SIG-M5 (cell line): Measurements from ENCODE around the gene ZC3H7B.

ENCODE experiments used
- DNase-seq: peaks from one replicate; lab custom pipeline; 2025; lab: John Stamatoyannopoulos, UW

ZC3H7B gene

DNA sequence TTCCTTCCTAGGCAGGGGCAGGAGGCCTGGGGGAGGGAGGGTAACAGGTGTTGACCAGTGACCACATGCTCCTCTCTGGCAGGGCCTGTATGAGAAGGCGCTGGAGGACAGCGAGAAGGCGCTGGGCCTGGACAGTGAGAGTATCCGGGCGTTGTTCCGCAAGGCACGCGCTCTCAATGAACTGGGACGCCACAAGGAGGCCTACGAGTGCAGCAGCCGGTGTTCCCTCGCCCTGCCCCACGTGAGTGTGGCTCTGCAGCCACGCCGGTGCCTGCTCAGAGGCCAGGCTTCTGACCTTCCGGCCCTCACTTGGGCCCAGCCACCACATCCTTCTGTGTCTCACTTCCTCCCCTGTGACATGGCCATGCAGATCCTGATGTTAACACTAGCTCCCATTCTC, 25.8 kb downstream of the ZC3H7B start:
- DNase-seq, result no peak

DNA sequence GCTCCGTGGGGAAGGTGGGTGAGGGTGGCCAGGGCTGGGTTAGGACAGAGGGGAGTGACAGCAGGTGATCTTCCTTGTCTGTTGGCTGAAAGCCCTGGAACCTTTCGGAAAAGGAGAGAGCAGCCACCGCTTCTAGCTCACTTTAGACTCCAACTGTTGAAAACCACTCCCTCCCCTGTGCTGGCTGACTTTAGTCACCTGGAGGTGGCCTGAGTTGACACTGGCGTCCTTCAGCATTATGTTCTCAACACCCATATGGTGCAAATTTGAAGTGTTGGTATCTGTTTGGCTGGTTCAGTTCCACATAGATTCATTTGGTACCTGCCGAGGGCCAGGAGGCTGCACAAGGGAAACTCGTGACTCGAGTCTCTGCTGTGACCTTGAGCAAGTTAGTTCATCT, 28.8 kb downstream of the ZC3H7B start:
- no peak for DNase-seq

DNA sequence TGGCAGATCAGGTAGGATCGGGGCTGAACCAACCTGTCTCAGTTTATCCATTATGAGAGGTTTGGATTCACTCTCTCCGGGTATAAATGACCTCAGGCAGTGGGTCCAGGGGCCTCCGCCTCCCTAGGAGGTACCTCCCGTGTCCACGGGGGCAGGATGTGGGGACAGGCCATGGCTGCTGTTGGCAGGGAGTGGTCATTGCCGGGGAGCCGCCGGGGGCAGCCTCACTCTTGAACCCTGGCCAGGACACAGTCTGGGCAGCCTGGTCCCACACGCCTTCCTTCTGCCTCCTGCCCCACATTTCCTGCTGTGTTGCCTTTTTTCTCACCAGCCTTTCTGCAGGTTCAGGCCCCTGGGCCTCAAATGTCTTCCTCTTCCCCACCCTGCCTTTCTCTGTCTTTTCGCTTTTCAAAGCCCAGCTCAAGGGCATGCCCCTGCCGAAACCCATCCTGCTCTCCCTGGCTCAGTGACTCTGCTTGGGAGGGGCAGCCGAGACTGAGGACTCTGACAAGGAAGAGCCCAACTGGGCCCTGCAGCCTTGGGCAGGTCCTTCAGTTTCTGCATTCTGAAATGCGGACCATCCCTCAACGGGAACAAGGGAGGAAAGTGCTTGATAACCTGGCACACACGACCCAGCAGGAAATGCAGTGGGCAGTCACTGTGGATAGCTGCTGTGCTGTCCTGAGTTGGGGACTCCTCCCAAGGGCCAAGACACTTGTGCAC, 31.1 kb downstream of the ZC3H7B start:
- no peak for DNase-seq

DNA sequence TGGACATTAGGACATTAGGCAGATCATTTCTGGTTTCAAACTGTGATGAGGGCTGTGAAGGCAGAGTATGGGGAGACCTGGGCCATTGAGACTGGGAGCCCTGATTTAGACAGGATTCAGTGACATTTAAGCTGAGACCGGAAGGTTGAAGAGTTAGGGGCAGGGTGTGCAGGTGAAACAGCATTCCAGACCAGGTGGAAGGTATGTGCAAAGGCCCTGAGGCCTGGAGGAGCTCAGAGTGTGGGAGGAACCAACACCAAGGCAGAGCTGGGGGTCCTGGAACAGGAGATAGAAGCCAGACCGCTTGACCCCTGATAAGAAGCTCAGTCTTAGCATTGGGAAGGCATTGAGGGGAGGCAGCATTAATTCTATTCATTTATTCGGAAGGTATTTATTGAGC, 32.5 kb downstream of the ZC3H7B start:
- no peak for DNase-seq

DNA sequence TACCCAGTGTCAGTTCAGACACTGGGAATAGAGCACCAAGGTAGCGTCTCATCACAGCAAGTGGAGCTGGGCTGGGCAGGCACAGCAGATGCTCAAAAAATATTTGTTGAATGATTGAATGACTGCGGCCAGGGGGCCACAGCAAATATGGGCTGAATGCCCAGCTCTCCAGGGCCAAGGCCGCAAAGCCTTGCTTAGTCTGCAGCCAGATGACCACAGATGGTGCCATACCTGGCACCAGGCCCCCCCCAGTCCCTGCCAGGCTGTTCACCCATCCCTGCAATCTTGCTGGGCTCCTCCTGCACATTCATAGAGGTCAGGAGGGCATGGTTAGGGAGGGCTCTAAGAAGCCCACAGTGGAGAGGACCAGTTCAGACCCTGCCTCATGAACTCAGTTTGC, 32.9 kb downstream of the ZC3H7B start:
- DNase-seq, result no peak

DNA sequence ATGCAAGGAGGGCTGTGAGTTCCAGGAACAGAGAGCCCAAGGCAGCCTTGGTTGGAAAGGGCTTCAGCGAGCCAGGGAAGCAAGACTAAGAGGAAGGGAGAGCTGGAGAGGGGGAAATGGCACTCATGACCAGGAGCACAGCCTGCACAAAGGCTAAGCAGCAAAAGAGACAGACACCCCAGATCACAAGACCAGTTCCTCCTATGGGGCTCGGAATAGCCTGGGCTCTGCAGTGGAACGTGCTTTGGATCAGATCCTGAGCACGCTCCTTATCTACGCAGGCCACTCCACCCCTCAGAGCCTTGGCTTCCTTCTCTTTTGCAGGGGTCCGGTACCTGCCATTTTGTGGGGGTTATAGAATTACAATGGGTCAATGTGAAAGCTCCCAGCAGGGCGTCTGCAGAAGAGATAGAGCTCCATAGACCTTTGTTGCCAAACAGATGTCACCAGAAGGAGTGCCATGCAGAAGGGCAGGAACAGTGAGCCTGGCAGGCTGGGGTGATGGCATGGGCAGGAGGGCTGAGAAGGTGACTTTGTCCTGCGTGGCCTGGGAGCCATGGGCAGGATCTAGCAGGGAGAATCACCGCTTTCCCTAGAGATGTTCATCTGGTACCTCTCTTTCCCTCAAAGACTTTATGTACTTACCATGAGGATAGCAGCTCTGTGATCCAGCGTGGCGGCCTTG, 33.8 kb downstream of the ZC3H7B start:
- no peak for DNase-seq

DNA sequence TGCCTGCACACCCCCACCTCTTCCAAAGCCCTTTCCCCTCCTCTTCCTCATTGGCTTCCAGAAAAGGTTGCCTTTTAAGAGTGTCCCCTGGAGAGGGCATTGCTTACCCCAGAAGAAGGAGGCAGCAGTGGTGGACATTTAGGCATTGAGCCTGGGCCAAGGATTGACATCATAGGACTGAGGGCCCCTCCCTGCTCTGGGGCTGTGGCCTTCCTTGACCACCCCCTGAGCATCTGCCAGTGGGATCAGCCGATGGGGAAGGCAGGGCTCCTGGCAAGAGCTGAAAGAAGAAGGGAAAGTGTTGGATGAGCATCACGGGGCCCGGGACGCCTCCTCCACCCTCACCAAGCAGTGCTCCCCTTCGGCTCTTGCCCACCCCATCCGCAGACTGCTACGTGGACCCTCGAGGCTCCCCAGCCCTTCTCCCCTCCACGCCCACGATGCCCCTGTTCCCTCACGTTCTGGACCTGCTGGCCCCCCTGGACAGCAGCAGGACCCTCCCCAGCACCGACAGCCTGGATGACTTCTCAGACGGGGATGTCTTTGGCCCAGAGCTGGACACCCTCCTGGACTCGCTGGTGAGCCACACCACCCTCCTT, 37.4 kb downstream of the ZC3H7B start:
- DNase-seq, result no peak

DNA sequence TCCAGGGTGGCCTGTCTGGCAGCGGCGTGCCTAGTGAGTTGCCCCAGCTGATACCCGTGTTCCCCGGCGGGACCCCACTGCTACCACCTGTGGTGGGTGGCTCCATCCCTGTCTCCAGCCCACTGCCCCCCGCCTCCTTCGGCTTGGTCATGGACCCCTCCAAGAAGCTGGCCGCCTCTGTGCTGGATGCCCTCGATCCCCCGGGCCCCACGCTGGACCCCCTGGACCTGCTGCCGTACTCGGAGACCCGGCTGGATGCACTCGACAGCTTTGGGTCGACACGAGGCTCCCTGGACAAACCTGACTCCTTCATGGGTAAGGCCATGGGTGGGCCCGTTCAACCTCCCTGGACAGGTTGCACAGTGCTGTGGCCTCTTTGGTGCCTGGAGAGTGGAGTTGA, 38.5 kb downstream of the ZC3H7B start:
- DNase-seq, result no peak

DNA sequence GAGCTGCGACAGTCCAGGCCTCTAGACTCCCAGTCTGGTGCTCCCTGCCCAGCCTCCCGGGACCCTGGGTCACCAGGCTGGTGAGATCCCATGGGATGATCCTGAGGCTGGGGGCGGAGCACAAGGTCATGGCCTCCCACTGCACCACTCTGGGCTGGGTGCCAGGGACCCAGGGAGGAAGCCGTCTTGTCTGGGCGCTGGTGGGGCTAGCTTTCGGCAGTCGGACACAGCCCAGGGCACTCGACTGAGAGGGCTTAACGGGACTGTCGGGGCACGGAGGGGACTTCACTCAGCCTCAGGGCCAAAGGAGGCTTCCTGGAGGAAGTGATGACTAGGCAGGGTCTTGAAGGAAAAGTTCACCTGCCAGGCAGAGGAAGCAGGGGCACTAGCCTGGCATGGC, 39.0 kb downstream of the ZC3H7B start:
- no peak for DNase-seq

DNA sequence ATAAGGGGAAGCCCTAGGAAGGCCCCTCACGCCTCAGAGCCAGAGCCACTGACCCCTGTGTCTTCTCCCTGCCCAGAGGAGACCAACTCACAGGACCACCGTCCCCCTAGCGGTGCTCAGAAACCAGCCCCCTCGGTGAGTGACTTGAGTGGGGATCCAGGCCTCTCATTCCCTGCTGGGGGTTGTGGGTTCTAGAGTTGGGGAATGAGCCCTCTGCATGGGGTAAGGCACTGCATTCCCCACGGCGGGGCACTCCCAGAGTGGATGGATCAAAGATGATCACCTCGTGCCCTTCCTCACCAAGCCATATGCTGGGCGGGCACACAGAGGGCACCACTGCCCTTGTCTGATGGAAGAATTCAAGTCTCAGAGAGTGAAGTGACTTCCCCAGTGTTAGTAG, 39.7 kb downstream of the ZC3H7B start:
- no peak for DNase-seq

DNA sequence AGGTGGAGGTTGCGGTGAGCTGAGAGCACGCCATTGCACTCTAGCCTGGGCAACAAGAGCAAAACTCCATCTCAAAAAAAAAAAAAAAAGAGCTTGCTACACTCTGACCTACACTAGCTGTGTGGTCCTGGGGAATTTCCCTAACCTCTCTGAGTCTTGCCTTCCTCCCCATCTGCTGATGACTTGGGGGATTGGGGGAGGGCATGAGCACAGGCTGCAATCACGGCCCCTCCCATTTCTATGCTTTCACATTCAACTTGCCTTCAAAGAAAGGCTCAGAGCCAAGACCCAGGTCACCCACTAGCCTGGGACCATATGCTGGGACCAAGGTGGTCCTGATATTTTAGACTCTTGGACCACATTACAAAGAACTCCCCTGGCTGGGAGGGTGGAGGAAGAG, 40.7 kb downstream of the ZC3H7B start:
- no peak for DNase-seq

DNA sequence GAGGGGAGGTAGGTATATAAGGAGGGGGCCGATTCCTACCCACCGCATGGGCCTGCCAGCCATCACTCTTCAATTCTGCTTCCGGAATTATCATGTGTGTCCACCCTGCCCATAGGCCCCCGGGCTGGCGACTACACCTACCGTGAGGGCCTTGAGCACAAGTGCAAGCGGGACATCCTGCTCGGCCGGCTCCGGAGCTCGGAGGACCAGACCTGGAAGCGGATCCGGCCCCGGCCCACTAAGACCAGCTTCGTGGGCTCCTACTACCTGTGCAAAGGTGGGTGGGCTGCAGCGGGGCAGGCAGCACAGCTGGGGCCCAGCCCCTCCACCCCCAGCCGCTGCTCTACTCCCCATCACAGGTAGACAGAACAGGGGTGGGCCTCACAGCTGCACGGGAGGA, 42.0 kb downstream of the ZC3H7B start:
- DNase-seq, result no peak

DNA sequence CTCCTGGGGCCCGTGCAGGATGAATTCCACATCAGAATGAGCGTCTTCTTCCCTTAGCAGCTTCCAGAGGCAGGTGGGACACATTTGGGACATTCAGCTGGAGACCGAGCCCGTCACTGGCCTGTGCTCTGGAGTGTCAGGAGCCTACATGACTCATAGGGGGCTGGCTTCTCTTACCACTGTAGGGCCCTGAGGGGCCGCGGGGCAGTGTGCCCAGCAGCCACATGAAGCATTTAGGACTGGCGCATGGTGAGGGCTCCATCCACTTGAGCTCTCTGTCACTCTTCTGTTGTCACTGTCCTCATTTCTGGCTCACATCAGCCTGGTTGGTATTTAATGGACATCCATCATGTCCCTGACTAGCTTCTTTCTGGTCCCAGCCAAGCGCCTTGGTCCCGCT, 42.4 kb downstream of the ZC3H7B start:
- no peak for DNase-seq

DNA sequence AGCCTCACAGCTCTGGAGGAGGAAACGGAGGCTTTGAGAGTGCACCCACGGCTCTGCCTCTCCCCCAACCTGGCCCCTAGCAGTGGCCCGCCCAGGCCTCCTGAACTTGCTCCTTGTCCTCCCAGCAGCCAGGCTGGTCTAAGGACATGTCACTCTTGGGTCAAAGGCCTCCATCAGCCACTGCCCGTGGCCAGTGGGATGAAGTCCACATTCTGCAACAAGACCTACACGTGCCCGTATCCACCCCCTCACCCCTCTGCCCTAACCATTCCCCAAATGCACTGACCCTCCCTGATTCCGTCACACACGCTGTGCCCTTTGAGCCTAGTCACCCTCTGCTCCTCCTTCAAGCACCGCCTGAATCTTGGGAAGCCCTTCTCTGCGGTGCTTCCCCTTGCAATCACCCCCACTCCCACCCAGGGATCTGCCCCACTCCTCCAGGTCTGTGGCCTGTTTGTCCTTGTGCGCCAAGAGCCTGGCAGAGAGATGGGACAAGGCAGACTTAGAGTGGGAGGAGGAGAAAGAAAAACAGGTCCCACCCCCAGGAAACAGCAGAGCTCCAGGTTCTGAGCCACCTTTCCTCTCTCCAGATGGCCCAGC, 43.0 kb downstream of the ZC3H7B start:
- DNase-seq, result no peak

DNA sequence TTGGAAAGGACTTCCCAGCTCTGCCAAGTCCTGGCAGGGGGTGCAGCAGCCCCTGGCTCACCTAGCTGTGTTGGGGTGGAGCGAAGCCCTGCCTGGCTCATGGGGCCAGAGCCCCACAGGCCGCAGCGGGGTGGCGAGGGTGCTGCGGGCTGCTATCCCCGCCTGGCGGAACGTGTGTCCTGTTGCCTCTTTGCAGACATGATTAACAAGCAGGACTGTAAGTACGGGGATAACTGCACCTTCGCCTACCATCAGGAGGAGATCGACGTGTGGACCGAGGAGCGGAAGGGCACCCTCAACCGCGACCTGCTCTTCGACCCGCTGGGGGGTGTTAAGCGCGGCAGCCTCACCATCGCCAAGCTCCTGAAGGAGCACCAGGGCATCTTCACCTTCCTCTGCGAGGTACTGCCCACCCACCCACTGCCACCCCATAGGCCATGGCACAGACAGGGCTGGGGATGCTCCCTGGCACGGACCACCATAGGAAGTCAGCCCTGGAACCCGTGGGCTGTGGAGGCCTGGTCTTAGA, 44.5 kb downstream of the ZC3H7B start:
- no peak for DNase-seq

DNA sequence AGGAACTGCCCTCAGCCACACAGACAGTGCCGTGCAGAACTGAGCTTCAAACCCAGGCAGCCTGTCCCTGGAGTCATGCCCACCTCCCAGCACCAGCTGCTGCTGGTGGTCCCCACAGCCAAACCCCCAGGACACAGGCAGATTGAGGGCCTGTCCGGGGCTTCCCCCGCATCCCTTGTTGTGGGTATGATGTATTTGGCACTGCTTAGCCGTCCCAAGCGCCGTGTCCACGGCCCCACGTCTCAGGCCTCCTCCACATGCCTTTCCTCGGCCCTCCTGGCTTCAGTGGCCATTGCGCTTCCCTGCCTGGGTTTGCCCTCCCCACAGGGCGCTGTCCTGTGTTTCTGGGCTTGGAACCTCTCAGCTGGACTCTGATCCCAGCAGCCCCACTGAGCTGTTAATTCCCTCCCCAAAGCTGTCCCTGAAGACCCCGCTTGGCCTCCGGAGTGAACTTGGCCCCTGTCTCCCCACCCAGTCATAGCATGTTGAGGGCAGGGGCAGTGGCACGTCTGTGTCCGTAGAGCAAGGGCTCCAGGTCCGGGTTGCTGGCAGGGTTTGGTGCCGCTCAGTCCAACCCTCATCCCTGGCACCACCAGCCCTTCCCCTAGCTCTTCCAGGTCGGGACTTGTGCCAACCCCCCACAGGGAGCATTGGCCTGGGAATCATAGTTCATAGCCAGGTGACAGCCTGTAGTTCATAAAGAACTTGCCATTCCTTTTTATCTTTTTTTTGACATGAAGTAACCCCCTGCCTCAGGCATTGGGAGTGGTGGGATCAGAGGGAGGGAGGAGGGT, 45.9 kb downstream of the ZC3H7B start:
- no peak for DNase-seq

DNA sequence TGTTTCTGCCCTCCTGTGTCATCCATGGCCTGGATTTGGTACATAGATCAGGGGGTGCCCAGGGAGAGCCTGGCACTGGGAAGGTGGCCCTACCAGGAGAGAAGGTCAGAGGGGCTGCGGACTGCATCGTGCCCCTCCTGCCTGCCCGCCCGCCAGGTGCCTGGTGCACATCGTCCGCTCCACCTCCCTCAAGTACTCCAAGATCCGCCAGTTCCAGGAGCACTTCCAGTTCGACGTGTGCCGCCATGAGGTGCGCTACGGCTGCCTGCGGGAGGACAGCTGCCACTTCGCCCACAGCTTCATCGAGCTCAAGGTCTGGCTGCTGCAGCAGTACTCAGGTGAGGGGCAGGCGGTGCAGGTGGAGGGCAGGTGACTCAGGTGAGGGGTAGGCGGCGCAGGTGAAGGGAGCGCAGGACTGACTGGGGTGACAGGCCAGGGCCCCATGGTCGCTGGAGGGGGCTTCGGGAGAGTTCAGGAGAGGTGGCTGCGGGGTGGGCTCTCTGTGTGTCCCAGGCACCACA, 47.7 kb downstream of the ZC3H7B start:
- no peak for DNase-seq

DNA sequence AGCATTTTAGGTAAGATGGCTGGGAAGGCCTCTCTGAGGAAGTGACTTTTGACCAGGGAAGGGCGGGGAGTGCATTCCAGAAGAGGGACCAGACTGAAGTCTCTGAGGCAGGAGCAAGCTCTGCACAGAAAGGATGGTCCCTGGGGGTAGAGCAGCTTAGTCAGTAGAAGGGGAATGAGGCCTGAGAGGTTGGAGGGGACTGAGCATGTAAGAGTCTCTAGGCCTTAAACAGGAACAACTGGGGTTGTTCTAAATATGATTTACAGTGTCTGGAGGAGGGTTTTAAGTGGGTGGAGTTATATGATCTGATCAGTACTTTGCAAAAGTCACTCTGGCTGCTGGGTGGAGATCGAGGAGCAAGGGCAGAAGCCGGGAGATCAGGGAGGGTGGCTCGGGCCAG, 48.8 kb downstream of the ZC3H7B start:
- no peak for DNase-seq

DNA sequence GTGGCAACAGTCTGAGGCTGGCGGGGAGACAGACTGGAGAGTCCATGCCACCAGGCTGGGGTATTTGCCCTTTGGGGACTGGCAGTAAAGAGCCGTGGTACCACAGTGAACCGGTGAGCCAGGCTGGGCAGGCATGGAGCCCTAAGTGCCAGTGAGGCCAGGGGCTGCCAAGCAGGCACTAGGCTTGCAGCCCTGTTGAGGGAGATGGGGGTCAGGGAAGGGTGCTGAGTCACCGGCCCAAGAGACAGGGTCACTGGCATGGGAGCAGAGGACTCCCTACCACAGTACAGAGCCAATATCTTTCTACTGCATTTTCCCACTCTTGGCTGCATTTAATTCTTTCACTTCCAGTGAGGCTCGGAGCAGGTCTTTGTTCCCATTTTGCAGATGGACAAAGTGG, 49.7 kb downstream of the ZC3H7B start:
- no peak for DNase-seq

DNA sequence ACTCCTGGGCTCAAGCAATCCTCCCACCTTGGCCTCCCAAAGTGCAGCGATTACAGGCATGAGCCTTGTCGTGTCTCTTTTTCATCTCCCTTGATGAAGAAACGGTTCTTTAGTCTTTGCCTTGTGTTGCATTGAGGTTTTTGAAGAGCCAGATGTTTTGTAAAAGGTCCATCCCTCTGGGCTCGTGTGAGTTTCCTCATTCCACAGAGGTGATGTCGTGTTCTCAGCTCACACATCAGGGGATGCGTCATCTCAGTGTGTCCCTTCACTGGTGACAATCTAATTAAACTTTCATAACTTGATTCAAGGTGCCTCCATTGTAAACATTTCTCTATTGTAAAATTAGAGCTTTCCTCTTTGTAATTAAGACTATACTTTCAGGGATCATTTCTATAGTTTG, 50.7 kb downstream of the ZC3H7B start:
- DNase-seq, result no peak

DNA sequence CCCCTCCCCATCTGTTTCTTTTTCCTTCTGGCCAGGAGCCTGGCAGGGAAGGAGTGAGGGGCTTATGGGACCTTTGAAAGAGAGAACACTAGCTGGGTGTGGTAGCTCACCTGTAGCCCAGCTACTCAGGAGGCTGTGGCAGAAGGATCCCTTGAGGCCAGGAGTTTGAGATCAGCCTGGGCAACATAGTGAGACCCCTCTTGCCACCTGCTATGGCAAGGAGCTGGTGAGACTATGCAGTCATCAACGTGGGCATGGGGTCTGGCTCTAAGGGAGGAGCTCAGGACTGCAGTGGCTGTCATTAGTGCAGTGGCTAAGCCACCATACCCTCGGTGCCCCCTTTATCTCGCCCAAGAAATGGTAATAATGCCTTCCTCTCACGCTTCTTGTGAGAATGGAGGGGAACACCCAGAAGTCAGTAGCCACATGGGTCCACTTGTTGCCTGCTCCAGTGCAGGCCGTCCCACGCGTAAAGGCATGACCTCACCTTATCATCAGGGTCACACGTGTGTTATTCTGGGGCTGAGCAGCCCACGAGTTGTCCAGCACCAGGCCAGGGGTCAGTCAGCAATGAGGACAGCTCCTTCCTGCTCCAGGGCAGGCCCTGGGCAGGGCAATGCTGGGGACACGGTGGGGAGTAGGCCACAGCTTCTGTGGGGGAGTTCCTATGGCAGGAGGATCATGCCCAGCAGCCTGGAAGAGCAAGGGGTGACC, 52.7 kb downstream of the ZC3H7B start:
- DNase-seq, result no peak
